Measurements from ENCODE around the gene IRF2BP1.

- TF ChIP-seq CTCF (IDR thresholded peaks at IDR 0.05; ENCODE audit: low read length): no peak
- TF ChIP-seq EZH2 (optimal IDR thresholded peaks at IDR 0.05; ENCODE audit: low read depth, low read length): no peak
Observed at GRCh38 chr19:45883881-45884681, 1.9 kb downstream of the IRF2BP1 start.
